RWPE2 (cell line): ENCODE results near the gene PLB1.

Experiments
- ATAC-seq: fragments of 200-7000 bp; cut with Tn5 transposase; 3 replicates; pipeline ENCODE4 v1.9.1; 2021; ENCODE audit warnings: low read depth
- DNase-seq: peaks from one replicate; pipeline ENCODE4 v3.0.0-alpha.2; 2020; ENCODE audit warnings: low spot score
- H3K27ac ChIP-seq: fragments of 450-650 bp; 2 replicates; pipeline ENCODE4 v1.5.1; 2017; ENCODE audit warnings: mild to moderate bottlenecking; ENCODE audit not compliant: poor library complexity, severe bottlenecking
- H3K27me3 ChIP-seq: fragments of 250-450 bp; sonication (Bioruptor Pico); 2 replicates; pipeline ENCODE4 v1.5.1; 2021; ENCODE audit warnings: mild to moderate bottlenecking, moderate library complexity; ENCODE audit not compliant: insufficient read depth, poor library complexity, severe bottlenecking
- H3K36me3 ChIP-seq: fragments of 250-450 bp; sonication (Bioruptor Pico); 2 replicates; pipeline ENCODE4 v1.5.1; 2020; ENCODE audit warnings: low read depth, mild to moderate bottlenecking, moderate library complexity
- H3K4me1 ChIP-seq: fragments of 250-450 bp; sonication (Bioruptor Pico); 2 replicates; pipeline ENCODE4 v1.5.1; 2021; ENCODE audit warnings: mild to moderate bottlenecking, moderate library complexity; ENCODE audit not compliant: insufficient read depth, poor library complexity, severe bottlenecking
- H3K4me3 ChIP-seq: fragments of 250-450 bp; sonication (Bioruptor Pico); 2 replicates; pipeline ENCODE4 v1.5.1; 2021; ENCODE audit warnings: mild to moderate bottlenecking, moderate library complexity; ENCODE audit not compliant: severe bottlenecking
- H3K9me3 ChIP-seq: fragments of 250-450 bp; sonication (Bioruptor Pico); 2 replicates; pipeline ENCODE4 v1.5.1; 2021; ENCODE audit warnings: mild to moderate bottlenecking, moderate library complexity; ENCODE audit not compliant: severe bottlenecking
- CTCF ChIP-seq: fragments of 450-650 bp; IDR thresholded peaks from one replicate; pipeline ENCODE4 v1.5.1; 2017; ENCODE audit warnings: mild to moderate bottlenecking, moderate library complexity; ENCODE audit not compliant: poor library complexity, severe bottlenecking

Gene PLB1

DNA sequence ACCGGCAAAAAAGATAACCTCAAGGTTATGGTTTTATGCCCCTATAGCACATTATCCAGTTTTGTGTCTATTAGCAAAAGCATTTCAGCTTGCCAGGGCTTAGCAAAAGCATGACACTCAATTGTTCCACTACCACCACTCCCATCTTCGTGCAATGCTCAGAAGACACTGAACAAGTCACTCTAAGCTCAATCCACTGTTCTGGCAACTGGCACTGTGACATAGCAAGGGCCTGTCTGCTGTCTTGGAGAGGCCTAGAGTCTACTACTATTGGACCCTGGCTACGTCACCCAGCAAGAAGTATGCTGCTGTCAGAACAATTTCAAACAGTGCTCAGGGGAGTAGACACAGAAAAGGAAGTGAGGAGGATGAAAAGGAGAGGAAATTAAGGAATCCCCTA is 152.3 kb downstream of the PLB1 start:
- H3K36me3 ChIP-seq: no peaks in the 10 kb centered on the region
- TF ChIP-seq CTCF: no peak
- H3K9me3 ChIP-seq: no peaks in the 10 kb centered on the region
- H3K27ac ChIP-seq: peak overlapping the region; percentile 95
- H3K27me3 ChIP-seq: no peaks in the 10 kb centered on the region
- ATAC-seq (no peak), DNase-seq (no peak)
- no peak overlapping the region for H3K4me3 ChIP-seq
- H3K4me1 ChIP-seq: peaks cover 60% of the 10 kb centered on the region

DNA sequence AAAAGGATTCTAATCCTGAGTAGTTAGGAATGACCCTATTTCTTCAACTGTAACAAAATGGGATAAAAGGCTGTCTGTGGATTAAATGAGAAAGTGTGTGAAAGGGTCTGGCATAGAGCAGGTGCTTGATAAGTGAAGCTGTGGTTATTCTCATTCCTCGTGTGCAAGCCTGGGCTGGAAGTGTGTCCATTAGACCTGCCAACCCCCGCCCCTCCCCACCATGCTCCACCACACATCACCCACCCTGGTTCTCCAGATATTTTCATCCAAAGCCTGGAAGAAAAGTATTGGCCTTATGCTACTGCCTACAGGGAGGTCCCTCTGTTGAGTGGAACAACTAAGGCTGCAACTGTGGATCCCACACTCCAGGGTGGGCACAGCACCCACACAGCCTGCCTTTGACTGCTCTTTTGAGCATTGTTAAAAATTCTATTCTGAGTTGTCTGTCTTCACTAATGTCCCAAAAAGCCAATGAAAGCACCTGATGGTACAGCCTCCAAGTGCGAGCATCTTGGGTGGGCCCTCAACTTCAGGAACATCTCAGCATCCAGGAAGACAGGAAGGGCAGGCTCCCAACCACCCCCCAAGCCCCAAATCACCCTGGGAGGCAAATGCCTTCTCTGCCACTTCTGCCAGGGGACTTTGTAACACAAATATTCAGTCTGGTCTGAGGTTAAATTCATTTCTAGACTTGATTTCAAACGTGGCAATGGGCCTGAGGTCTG is 153.0 kb downstream of the PLB1 start:
- H3K27me3 ChIP-seq: no peaks in the 10 kb centered on the region
- no peak overlapping the region for H3K4me3 ChIP-seq
- ATAC-seq (no peak), DNase-seq (no peak)
- H3K27ac ChIP-seq: peak overlapping the region; percentile 95
- H3K4me1 ChIP-seq: peaks cover 53% of the 10 kb centered on the region
- no peaks in the 10 kb centered on the region for H3K9me3 ChIP-seq
- H3K36me3 ChIP-seq: no peaks in the 10 kb centered on the region
- no peak for TF ChIP-seq CTCF

DNA sequence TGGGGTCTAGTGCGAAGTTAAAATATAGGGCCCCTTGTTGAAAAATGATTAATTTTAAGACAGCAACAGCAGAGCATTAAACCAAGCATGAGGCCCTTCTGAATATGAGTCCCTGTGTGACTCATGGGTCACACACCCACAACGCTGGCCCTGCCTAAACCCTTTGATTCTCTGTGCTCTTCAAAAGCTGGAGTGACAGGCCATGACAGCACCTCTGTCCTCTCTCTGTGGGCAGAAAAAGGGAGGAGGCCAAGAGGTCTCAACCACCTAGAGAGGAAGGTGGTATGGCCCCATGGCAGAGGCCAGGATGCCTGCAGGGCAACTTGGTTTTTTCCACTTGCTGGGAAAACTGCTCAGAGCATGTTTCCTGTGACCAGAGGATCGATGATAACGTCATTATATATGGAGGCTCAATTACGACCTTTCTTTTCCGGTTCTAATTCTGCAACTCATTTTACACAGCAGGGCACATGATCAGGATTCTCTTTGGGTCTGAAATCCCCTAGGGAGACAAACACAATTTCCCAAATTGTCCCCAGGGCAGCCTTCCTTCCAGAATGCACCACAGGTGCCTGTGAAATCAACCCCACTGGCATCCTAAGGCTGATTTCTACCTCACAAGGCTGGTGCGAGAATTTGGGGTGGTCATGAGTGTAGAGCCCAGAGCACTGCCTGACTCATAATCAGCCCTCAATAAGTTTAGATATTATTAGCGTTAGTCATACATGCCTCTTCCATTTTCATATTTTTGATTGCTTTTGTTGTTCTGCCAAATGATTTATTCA is 153.8 kb downstream of the PLB1 start:
- peak; percentile 87 for ATAC-seq
- no peak for DNase-seq

DNA sequence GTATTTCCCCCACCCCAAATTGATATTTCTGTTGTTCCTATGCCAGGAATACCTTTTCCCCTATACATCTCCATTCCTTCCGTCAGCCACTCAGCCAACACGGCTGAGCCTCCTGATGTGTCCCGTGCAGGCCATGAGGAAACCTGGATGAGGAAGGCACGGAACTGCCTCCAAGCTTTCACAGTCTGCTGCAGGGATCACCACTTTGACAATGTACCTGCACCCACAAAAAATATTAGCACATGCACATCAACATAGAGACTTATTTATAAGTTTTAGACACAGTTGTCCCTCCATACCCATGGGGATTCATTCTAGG is 154.4 kb downstream of the PLB1 start:
- Histone ChIP-seq H3K27me3 (no peaks in the 10 kb centered on the region), H3K27ac (peak overlapping the region; percentile 95), H3K36me3 (no peaks in the 10 kb centered on the region), H3K9me3 (no peaks in the 10 kb centered on the region), H3K4me3 (no peak overlapping the region), H3K4me1 (peaks cover 49% of the 10 kb centered on the region)
- DNase-seq (no peak), ATAC-seq (peak; percentile 57)
- no peak for TF ChIP-seq CTCF

More for the DNA sequence above, 153.8 kb downstream of the PLB1 start:
- Histone ChIP-seq H3K27me3 (no peaks in the 10 kb centered on the region), H3K9me3 (no peaks in the 10 kb centered on the region), H3K4me3 (no peak overlapping the region), H3K27ac (peak overlapping the region; percentile 95), H3K4me1 (peaks cover 48% of the 10 kb centered on the region), H3K36me3 (no peaks in the 10 kb centered on the region)
- TF ChIP-seq CTCF: no peak

DNA sequence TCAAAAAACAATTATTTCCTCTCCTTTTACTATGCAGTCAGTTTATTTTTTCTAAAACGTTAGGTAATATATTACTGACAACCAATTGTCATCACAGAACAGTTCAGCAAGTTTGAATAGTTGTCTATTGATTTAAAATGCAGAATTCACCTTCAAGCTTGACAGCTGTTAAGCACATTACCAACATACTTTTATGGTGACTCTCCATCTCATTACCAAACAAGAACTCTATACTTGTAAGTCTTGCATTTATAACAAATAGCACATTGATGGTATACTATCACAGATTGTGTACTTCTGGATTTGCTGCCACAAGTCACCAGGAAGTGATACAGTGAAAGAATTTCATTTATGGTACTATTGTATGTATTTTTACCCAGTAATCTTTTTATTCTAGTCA is 156.4 kb downstream of the PLB1 start:
- Histone ChIP-seq H3K36me3 (no peaks in the 10 kb centered on the region), H3K4me1 (peaks cover 58% of the 10 kb centered on the region), H3K27ac (peak overlapping the region; percentile 95), H3K27me3 (no peaks in the 10 kb centered on the region), H3K9me3 (no peaks in the 10 kb centered on the region), H3K4me3 (no peak overlapping the region)
- no peak for TF ChIP-seq CTCF
- DNase-seq: no peak
- peak; percentile 60; the same call in 2 of the 3 replicates for ATAC-seq
